ENCODE data around the gene USP32. TPM values are rescaled to one million over a fixed set of nuclear protein-coding genes. Genes with fewer than 3 reads are reported as not detected.

USP32 gene
- total RNA-seq, 1 experiment from 2014 or later, result 32.3 TPM

- Histone ChIP-seq H3K27ac (no peak overlapping the region), H4K20me1 (ENCODE audit: insufficient read depth) (no peaks in the 10 kb centered on the region), H3K4me3 (no peak overlapping the region), H3K79me2 (ENCODE audit: low read depth) (no peaks in the 10 kb centered on the region), H3K4me1 (replicated peaks; ENCODE audit: insufficient read depth) (no peaks in the 10 kb centered on the region; the same call in 1 of the 2 replicates), H3K36me3 (ENCODE audit: low read depth) (no peaks in the 10 kb centered on the region), H2AFZ (no peak overlapping the region), H3K27me3 (ENCODE audit: insufficient read depth, low read depth) (no peaks in the 10 kb centered on the region), H3K9me3 (ENCODE audit: insufficient read depth, low read depth) (no peaks in the 10 kb centered on the region), H3K9me2 (ENCODE audit: insufficient read depth) (no peaks in the 10 kb centered on the region), H3F3A (ENCODE audit: insufficient read depth, low read depth) (no peaks in the 10 kb centered on the region), H3K4me2 (no peak overlapping the region)
- no peak for TF ChIP-seq EZH2 (IDR thresholded peaks at IDR 0.05; ENCODE audit: low read depth)
- no peak for TF ChIP-seq CTCF (conservative IDR thresholded peaks at IDR 0.05)
- POLR2A ChIA-PET (ENCODE audit: unreplicated experiment), result no interaction called here
- CTCF ChIA-PET, result interaction anchor here (0.5 kb wide), 1 partner anchor 30 kb away, joined by 3 read pairs; no protein-coding TSS in a partner anchor
- no TSS peak for BruUV-seq (replicated peaks)
- no peak for DNase-seq
- intact Hi-C loops (cut with micrococcal nuclease; ENCODE audit: unreplicated experiment), result no loop called here
Measured at GRCh38 chr17:60426596-60426995, 34.7 kb upstream of the USP32 start.

DNA sequence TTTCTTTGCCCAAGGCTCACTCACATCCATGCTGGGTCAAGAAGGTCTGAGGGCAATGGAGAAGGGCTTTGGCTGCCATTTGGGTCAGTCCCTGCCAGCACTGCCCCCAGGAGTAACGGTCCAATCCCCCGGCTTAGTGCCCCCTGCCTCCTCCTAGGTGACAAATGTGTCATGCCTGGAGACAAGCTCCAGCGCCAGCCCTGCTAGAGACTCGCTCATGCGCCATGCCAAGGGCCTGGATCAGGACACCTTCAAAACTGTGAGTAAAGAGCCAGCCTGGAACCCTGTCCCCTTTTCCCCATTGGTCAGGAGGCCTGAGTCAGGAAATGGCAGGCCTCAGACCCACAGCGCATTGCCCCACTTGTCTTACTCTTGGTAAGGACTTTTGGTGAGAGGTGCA lies 33.7 kb upstream of the USP32 start:
- Histone ChIP-seq H3F3A (ENCODE audit: insufficient read depth, low read depth) (no peaks in the 10 kb centered on the region), H2AFZ (no peak overlapping the region), H3K36me3 (ENCODE audit: low read depth) (no peaks in the 10 kb centered on the region), H3K79me2 (ENCODE audit: low read depth) (no peaks in the 10 kb centered on the region), H3K27me3 (ENCODE audit: insufficient read depth, low read depth) (no peaks in the 10 kb centered on the region), H3K4me3 (no peak overlapping the region), H3K9me3 (ENCODE audit: insufficient read depth, low read depth) (no peaks in the 10 kb centered on the region), H4K20me1 (ENCODE audit: insufficient read depth) (no peaks in the 10 kb centered on the region), H3K27ac (no peak overlapping the region), H3K4me2 (no peak overlapping the region), H3K9me2 (ENCODE audit: insufficient read depth) (no peaks in the 10 kb centered on the region), H3K4me1 (replicated peaks; ENCODE audit: insufficient read depth) (no peaks in the 10 kb centered on the region; the same call in 1 of the 2 replicates)
- ChIA-PET POLR2A (ENCODE audit: unreplicated experiment) (no interaction called here), CTCF (no interaction called here)
- intact Hi-C loops (cut with micrococcal nuclease; ENCODE audit: unreplicated experiment), result no loop called here
- BruUV-seq (replicated peaks), result no TSS peak
- no peak for TF ChIP-seq CTCF (conservative IDR thresholded peaks at IDR 0.05)
- no peak for TF ChIP-seq EZH2 (IDR thresholded peaks at IDR 0.05; ENCODE audit: low read depth)
- no peak for DNase-seq

- Histone ChIP-seq H3K4me1 (replicated peaks; ENCODE audit: insufficient read depth) (no peaks in the 10 kb centered on the region; the same call in 1 of the 2 replicates), H3K36me3 (ENCODE audit: low read depth) (no peaks in the 10 kb centered on the region), H2AFZ (no peak overlapping the region), H3K4me3 (no peak overlapping the region), H3K27ac (no peak overlapping the region), H3K4me2 (no peak overlapping the region), H3K9me3 (ENCODE audit: insufficient read depth, low read depth) (no peaks in the 10 kb centered on the region), H4K20me1 (ENCODE audit: insufficient read depth) (no peaks in the 10 kb centered on the region), H3K79me2 (ENCODE audit: low read depth) (no peaks in the 10 kb centered on the region), H3K27me3 (ENCODE audit: insufficient read depth, low read depth) (no peaks in the 10 kb centered on the region), H3K9me2 (ENCODE audit: insufficient read depth) (no peaks in the 10 kb centered on the region), H3F3A (ENCODE audit: insufficient read depth, low read depth) (no peaks in the 10 kb centered on the region)
- no TSS peak for BruUV-seq (replicated peaks)
- intact Hi-C loops (cut with micrococcal nuclease; ENCODE audit: unreplicated experiment), result no loop called here
- TF ChIP-seq CTCF (conservative IDR thresholded peaks at IDR 0.05), result no peak
- ChIA-PET POLR2A (ENCODE audit: unreplicated experiment) (no interaction called here), CTCF (no interaction called here)
- DNase-seq, result no peak
Measured at GRCh38 chr17:60423865-60424264, 31.9 kb upstream of the USP32 start.
